ENCODE measurements around the gene ANKRD50.
A peak's percentile ranks its signal among the peaks of the same experiment; 100 is the strongest.

ANKRD50 gene, protein sequence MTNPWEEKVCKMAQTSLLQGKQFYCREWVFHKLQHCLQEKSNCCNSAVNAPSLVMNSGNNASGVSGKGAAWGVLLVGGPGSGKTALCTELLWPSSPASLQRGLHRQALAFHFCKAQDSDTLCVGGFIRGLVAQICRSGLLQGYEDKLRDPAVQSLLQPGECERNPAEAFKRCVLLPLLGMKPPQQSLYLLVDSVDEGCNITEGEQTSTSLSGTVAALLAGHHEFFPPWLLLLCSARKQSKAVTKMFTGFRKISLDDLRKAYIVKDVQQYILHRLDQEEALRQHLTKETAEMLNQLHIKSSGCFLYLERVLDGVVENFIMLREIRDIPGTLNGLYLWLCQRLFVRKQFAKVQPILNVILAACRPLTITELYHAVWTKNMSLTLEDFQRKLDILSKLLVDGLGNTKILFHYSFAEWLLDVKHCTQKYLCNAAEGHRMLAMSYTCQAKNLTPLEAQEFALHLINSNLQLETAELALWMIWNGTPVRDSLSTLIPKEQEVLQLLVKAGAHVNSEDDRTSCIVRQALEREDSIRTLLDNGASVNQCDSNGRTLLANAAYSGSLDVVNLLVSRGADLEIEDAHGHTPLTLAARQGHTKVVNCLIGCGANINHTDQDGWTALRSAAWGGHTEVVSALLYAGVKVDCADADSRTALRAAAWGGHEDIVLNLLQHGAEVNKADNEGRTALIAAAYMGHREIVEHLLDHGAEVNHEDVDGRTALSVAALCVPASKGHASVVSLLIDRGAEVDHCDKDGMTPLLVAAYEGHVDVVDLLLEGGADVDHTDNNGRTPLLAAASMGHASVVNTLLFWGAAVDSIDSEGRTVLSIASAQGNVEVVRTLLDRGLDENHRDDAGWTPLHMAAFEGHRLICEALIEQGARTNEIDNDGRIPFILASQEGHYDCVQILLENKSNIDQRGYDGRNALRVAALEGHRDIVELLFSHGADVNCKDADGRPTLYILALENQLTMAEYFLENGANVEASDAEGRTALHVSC (N-terminal part only)

DNA sequence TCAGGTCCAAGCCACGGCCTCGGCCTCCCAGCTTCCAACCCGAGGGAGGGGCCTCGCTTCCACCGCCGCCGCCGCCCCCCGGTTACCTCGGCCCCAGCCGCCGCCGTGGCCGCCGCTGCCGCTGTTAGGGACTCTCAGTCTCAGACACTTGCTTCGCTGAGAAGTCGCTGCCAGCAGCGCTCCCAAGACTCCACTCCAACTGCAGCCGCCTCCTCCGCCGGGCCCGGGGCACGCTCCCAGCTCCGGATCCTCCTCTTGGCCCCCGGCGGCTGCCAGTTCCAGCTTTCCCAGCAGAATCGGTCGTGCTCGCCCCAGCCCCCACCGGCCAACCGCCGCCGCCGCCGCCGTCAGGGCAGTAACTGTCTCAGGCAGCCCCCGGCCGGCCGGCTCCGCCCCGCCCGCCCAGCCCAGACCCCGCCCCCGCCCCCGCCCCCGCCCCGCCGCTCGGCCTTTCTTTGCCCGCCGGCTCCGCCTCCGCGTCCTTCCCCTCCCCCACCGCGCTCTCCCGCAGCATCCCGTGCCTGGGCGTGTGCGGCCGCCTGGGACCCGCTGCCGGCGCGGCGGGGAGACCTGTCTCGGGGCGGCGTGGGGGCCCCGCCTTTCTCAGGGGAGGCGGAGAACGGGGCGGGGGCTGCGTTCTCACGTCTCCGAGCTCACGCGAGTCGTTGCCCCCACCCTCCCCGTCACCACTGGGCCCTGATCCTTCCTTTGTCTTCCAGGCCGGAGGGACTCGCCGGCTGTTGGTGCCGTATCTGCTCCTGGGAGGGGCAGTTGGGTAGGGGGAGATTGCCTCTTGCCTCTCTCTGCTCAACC, at the start of gene ANKRD50:
TSS of gene ANKRD50 (minus strand) at position 361 of the 813 bp plus-strand sequence. CDS start 2,221 bp downstream, outside the sequence.
- H3K36me3 ChIP-seq (ENCODE audit: control insufficient read depth, insufficient read depth, low read length): no peaks in the 10 kb centered on the region
- H3K27me3 ChIP-seq (ENCODE audit: control insufficient read depth, insufficient read depth, low read length): no peaks in the 10 kb centered on the region
- H3K27ac ChIP-seq (ENCODE audit: low read length): no peak within 1 kb of the TSS
- no CpG with 5 or more reads among the region's 85 CpGs for WGBS (ENCODE audit: insufficient coverage, insufficient read length)
- H3K9me3 ChIP-seq (ENCODE audit: control insufficient read depth, insufficient read depth, low read length): no peaks in the 10 kb centered on the region
- peak; percentile 73 for DNase-seq (ENCODE audit: low read depth, low spot score)
- H3K4me3 ChIP-seq (ENCODE audit: low read length): peak within 1 kb of the TSS; percentile 93
- H3K4me1 ChIP-seq (ENCODE audit: control insufficient read depth, insufficient read depth, low read length): no peaks in the 10 kb centered on the region; the same call in 1 of the 2 replicates

DNA sequence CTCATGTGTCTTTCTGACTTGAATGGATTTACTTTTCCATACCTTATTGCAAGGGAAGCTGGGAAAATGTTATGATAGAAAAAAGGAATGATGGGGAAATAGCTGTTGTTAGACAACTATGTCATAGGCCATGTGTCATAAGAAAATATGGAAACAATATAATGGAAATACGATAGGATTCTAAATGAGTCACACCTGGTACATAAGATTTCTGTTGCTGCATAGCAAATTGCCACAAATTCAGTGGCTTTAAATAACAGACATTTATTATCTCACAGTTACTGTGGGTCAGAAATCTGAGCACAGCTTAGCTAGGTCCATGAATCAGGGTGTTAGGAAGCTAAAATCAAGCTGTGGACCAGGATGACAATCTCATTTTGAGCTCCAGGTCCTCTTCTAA, 44.6 kb upstream of the ANKRD50 start:
- no peak for DNase-seq (ENCODE audit: low read depth, low spot score)
- WGBS (ENCODE audit: insufficient coverage, insufficient read length): no CpG with 5 or more reads among the region's 1 CpG
- H3K9me3 ChIP-seq (ENCODE audit: control insufficient read depth, insufficient read depth, low read length): no peaks in the 10 kb centered on the region

DNA sequence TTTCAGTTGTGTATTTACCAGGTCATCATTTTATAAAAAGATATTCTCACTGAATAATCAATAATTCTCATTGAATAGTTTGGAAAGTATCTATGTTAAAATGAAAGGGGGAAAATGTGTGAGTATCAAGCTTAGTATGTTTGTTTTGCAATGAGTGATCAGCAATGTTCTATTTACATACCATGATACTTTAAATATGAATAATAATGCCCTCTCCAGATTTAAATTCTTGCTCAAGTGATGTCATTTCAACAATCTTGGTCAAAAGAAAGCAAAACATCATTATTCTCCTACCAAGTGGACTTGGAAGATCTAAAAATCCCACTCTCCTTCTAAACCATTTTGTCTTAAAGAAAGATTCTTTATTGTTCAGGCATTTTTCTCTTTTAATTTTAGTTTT, 42.1 kb upstream of the ANKRD50 start:
- H3K9me3 ChIP-seq (ENCODE audit: control insufficient read depth, insufficient read depth, low read length): no peaks in the 10 kb centered on the region
- no peaks in the 10 kb centered on the region for H3K4me1 ChIP-seq (ENCODE audit: control insufficient read depth, insufficient read depth, low read length)
- no peak overlapping the region for H3K27ac ChIP-seq (ENCODE audit: low read length)
- no peaks in the 10 kb centered on the region for H3K36me3 ChIP-seq (ENCODE audit: control insufficient read depth, insufficient read depth, low read length)
- no peaks in the 10 kb centered on the region for H3K27me3 ChIP-seq (ENCODE audit: control insufficient read depth, insufficient read depth, low read length)
- no peak overlapping the region for H3K4me3 ChIP-seq (ENCODE audit: low read length)
- DNase-seq (ENCODE audit: low read depth, low spot score): no peak

More for the DNA sequence above, 44.6 kb upstream of the ANKRD50 start:
- no peak overlapping the region for H3K4me3 ChIP-seq (ENCODE audit: low read length)
- no peak overlapping the region for H3K27ac ChIP-seq (ENCODE audit: low read length)
- H3K27me3 ChIP-seq (ENCODE audit: control insufficient read depth, insufficient read depth, low read length): no peaks in the 10 kb centered on the region
- no peaks in the 10 kb centered on the region for H3K4me1 ChIP-seq (ENCODE audit: control insufficient read depth, insufficient read depth, low read length)
- no peaks in the 10 kb centered on the region for H3K36me3 ChIP-seq (ENCODE audit: control insufficient read depth, insufficient read depth, low read length)

DNA sequence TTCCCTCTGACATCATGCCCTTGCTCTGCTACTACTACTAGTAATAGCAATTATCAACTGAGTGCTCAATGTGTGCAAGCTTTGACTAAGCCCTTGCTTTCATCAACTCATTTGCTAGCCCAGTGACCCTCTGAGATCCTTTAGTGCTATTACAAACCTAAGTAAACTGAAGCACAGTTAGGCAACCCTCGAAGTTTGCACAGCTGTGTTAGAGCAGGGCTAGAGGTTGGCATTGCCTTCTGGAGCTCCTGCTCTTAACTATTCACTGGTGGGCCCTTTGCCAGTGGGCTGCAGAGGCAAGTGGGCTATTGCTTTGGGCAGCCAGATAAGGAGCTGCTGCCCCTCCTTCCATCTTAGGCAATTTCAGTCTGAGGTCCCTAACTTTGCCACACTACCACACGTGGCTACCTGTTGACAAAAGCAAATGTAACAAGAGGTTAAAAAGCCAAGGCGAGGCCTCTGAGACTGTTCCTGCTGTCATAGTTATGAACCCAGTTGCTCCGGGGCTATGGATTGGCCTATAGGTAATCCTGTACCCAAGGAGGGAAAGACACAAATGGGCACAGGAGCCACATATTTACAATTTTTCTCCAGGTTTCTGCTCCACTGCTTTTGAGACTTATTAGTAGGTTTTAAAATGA, 41.5 kb upstream of the ANKRD50 start:
- no peaks in the 10 kb centered on the region for H3K4me1 ChIP-seq (ENCODE audit: control insufficient read depth, insufficient read depth, low read length)
- no peak for DNase-seq (ENCODE audit: low read depth, low spot score)
- no peak overlapping the region for H3K27ac ChIP-seq (ENCODE audit: low read length)
- no CpG with 5 or more reads among the region's 4 CpGs for WGBS (ENCODE audit: insufficient coverage, insufficient read length)
- H3K27me3 ChIP-seq (ENCODE audit: control insufficient read depth, insufficient read depth, low read length): no peaks in the 10 kb centered on the region
- no peaks in the 10 kb centered on the region for H3K36me3 ChIP-seq (ENCODE audit: control insufficient read depth, insufficient read depth, low read length)
- H3K9me3 ChIP-seq (ENCODE audit: control insufficient read depth, insufficient read depth, low read length): no peaks in the 10 kb centered on the region
- H3K4me3 ChIP-seq (ENCODE audit: low read length): no peak overlapping the region

DNA sequence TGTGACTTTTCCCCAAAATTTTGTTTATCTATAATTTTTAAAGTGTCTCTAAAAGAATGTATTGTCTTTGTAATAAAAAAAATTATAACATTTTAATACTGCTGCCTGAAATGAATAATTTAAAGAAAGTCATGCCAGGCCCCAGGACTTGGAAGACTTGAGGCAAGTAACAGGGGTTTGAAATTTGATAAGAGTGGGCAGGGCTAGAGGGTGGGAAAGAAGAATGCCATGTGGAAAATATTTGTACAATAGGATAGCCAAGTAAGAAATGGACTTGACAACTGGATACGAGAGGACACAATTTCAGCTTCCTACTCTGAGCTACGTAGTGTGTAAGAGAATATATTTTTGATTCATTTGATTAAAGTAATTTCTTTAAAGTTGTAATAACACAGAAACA, 36.9 kb upstream of the ANKRD50 start:
- no peaks in the 10 kb centered on the region for H3K4me1 ChIP-seq (ENCODE audit: control insufficient read depth, insufficient read depth, low read length)
- no peaks in the 10 kb centered on the region for H3K36me3 ChIP-seq (ENCODE audit: control insufficient read depth, insufficient read depth, low read length)
- no peaks in the 10 kb centered on the region for H3K9me3 ChIP-seq (ENCODE audit: control insufficient read depth, insufficient read depth, low read length)
- H3K27me3 ChIP-seq (ENCODE audit: control insufficient read depth, insufficient read depth, low read length): no peaks in the 10 kb centered on the region
- no peak overlapping the region for H3K27ac ChIP-seq (ENCODE audit: low read length)
- no peak for DNase-seq (ENCODE audit: low read depth, low spot score)
- WGBS (ENCODE audit: insufficient coverage, insufficient read length): no CpG with 5 or more reads among the region's 2 CpGs
- no peak overlapping the region for H3K4me3 ChIP-seq (ENCODE audit: low read length)

DNA sequence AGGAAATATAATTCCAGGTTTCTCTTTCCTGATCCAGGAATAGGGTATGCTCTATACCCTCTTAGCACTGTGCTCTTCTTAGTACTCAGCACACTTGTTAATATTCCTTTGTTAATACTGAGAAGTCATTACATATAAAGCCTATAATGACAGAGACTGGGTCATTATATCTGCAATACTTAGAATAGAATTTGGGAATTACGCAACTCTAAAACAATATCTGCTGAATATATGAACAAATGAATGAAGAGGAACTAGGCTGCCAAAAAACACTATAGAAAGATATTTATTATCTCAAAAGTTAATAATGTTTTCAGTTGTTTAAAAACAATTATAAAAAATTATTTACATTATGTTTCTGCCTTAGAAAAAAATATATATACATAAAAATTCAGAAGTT, 36.4 kb upstream of the ANKRD50 start:
- WGBS (ENCODE audit: insufficient coverage, insufficient read length): no CpG with 5 or more reads among the region's 1 CpG
- no peak overlapping the region for H3K27ac ChIP-seq (ENCODE audit: low read length)
- no peak for DNase-seq (ENCODE audit: low read depth, low spot score)

DNA sequence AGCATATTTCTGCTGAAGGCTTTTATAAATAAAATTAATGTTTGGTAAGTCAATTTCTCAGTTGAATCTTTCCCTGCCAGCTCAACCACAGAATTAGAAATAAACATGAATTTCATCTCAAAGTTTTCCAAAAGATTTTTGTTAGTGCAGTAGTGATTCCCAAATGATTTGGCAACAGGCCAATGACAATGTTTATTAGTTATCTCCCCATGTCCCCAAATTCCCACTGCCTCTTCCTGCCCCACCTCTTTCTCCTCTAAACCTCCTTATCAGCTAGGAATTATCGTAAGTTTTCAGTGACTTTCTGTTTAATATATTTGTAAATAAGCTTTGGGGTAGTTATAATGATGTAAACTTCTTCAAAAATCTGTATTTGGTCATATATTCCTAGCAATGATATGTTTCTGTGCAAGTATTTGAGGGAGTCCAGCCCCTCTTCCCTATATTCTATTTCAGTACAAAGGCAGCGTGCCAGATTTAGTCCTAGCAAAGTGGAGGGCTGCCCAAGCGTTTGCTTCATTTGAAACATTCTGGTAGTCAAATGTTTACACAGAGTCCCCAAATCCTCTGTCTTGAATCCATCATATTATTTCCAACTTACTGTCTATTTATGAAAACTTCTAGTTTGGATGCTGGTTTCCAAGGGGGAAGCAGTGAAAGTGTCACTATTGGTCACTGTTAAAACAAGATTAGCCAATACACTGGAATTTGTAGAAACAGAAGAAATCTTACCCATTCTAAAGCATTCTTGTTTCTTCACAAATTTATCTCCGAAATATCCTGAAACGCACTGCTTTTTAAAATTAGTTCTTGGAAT, 33.7 kb upstream of the ANKRD50 start:
- Histone ChIP-seq H3K4me3 (ENCODE audit: low read length) (no peak overlapping the region), H3K27me3 (ENCODE audit: control insufficient read depth, insufficient read depth, low read length) (no peaks in the 10 kb centered on the region), H3K9me3 (ENCODE audit: control insufficient read depth, insufficient read depth, low read length) (no peaks in the 10 kb centered on the region), H3K36me3 (ENCODE audit: control insufficient read depth, insufficient read depth, low read length) (no peaks in the 10 kb centered on the region; the same call in 1 of the 2 replicates), H3K4me1 (ENCODE audit: control insufficient read depth, insufficient read depth, low read length) (no peaks in the 10 kb centered on the region), H3K27ac (ENCODE audit: low read length) (no peak overlapping the region)
- no peak for DNase-seq (ENCODE audit: low read depth, low spot score)
- no CpG with 5 or more reads among the region's 5 CpGs for WGBS (ENCODE audit: insufficient coverage, insufficient read length)

More for the DNA sequence above, 36.4 kb upstream of the ANKRD50 start:
- H3K36me3 ChIP-seq (ENCODE audit: control insufficient read depth, insufficient read depth, low read length): no peaks in the 10 kb centered on the region
- H3K4me1 ChIP-seq (ENCODE audit: control insufficient read depth, insufficient read depth, low read length): no peaks in the 10 kb centered on the region
- no peaks in the 10 kb centered on the region for H3K9me3 ChIP-seq (ENCODE audit: control insufficient read depth, insufficient read depth, low read length)
- H3K27me3 ChIP-seq (ENCODE audit: control insufficient read depth, insufficient read depth, low read length): no peaks in the 10 kb centered on the region
- H3K4me3 ChIP-seq (ENCODE audit: low read length): no peak overlapping the region

DNA sequence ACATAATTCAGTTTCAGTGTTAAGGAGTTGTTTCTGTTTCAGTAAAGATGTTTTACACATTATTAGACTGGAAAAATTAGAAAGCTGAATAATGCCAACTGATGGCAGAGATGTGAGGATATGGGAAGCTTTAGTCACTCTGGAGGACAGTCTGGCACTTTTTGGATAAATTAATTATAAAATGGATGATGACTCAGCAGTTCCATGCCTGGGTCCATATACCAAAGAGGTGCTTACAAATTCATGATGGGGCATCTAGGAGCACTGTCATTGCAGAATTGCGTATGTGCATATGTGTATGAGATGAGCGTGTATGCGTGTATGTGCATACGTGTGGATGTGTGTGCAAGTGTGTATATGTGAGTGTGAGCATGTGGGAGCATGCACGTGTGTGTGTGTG, 31.2 kb upstream of the ANKRD50 start:
- Histone ChIP-seq H3K27me3 (ENCODE audit: control insufficient read depth, insufficient read depth, low read length) (no peaks in the 10 kb centered on the region), H3K27ac (ENCODE audit: low read length) (no peak overlapping the region), H3K4me1 (ENCODE audit: control insufficient read depth, insufficient read depth, low read length) (no peaks in the 10 kb centered on the region), H3K9me3 (ENCODE audit: control insufficient read depth, insufficient read depth, low read length) (no peaks in the 10 kb centered on the region), H3K4me3 (ENCODE audit: low read length) (no peak overlapping the region), H3K36me3 (ENCODE audit: control insufficient read depth, insufficient read depth, low read length) (no peaks in the 10 kb centered on the region; the same call in 1 of the 2 replicates)
- no peak for DNase-seq (ENCODE audit: low read depth, low spot score)
- no CpG with 5 or more reads among the region's 5 CpGs for WGBS (ENCODE audit: insufficient coverage, insufficient read length)

DNA sequence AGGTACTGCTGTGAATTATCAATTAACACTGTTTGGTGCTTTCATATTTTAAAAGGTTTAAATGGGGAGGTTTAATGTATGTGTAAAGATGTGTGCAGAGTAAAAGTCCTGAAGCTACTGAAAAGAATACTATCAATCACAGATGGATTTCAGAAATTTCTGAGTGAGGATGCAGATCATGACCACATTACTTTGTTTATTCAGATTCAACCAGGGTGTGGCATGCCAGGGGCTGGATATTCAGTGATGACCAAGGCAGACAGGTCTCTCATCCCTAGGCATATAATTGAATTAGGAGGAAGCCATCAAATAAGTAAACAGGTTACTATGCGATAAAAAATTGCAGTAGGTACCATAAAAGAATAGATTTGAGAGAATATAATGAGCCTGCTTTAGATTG, 28.0 kb upstream of the ANKRD50 start:
- H3K27ac ChIP-seq (ENCODE audit: low read length): no peak overlapping the region
- no peaks in the 10 kb centered on the region for H3K27me3 ChIP-seq (ENCODE audit: control insufficient read depth, insufficient read depth, low read length)
- no peak for DNase-seq (ENCODE audit: low read depth, low spot score)
- no peaks in the 10 kb centered on the region; the same call in 1 of the 2 replicates for H3K36me3 ChIP-seq (ENCODE audit: control insufficient read depth, insufficient read depth, low read length)
- WGBS (ENCODE audit: insufficient coverage, insufficient read length): no CpG with 5 or more reads among the region's 1 CpG
- no peaks in the 10 kb centered on the region for H3K9me3 ChIP-seq (ENCODE audit: control insufficient read depth, insufficient read depth, low read length)
- H3K4me3 ChIP-seq (ENCODE audit: low read length): no peak overlapping the region
- H3K4me1 ChIP-seq (ENCODE audit: control insufficient read depth, insufficient read depth, low read length): no peaks in the 10 kb centered on the region

Data from iPS DF 6.9 (cell line).